ENCODE data around the gene GOLGA6L10.
"Not testable (repeated sequence)": the region's sequence is repeated elsewhere in the genome, so short reads cannot be mapped to it uniquely, and the experiment has no call there.

Gene GOLGA6L10

GRCh38 chr15:82349375-82349774 lies at the start of gene GOLGA6L10:
TSS of gene GOLGA6L10 (minus strand) at chr15:82349475. CDS start at chr15:82349375, 100 bp downstream.
- not testable (repeated sequence) for DNase-seq

GRCh38 chr15:82398785-82399184 lies 49.5 kb upstream of the GOLGA6L10 start:
- DNase-seq = no peak

GRCh38 chr15:82397817-82398216 lies 48.5 kb upstream of the GOLGA6L10 start:
- no peak for DNase-seq

- not testable (repeated sequence) for DNase-seq
Observed at GRCh38 chr15:82395788-82396187, 46.5 kb upstream of the GOLGA6L10 start.

GRCh38 chr15:82393671-82394070 lies 44.4 kb upstream of the GOLGA6L10 start:
- no peak for DNase-seq

- DNase-seq = not testable (repeated sequence)
Observed at GRCh38 chr15:82392077-82392476, 42.8 kb upstream of the GOLGA6L10 start.

GRCh38 chr15:82390152-82390551 lies 40.9 kb upstream of the GOLGA6L10 start:
- DNase-seq = not testable (repeated sequence)

GRCh38 chr15:82387209-82387608 lies 37.9 kb upstream of the GOLGA6L10 start:
- DNase-seq = not testable (repeated sequence)

GRCh38 chr15:82381330-82381955 lies 32.2 kb upstream of the GOLGA6L10 start:
- not testable (repeated sequence) for DNase-seq

- DNase-seq = not testable (repeated sequence)
Observed at GRCh38 chr15:82379552-82379951, 30.3 kb upstream of the GOLGA6L10 start.

- DNase-seq = not testable (repeated sequence)
Observed at GRCh38 chr15:82373661-82374060, 24.4 kb upstream of the GOLGA6L10 start.

- no peak for DNase-seq
Observed at GRCh38 chr15:82371656-82372055, 22.4 kb upstream of the GOLGA6L10 start.

GRCh38 chr15:82367790-82368189 lies 18.5 kb upstream of the GOLGA6L10 start:
- not testable (repeated sequence) for DNase-seq

GRCh38 chr15:82365692-82366323 lies 16.5 kb upstream of the GOLGA6L10 start:
- DNase-seq = not testable (repeated sequence)

- DNase-seq = not testable (repeated sequence)
Observed at GRCh38 chr15:82364548-82364947, 15.3 kb upstream of the GOLGA6L10 start.

GRCh38 chr15:82362790-82363189 lies 13.5 kb upstream of the GOLGA6L10 start:
- not testable (repeated sequence) for DNase-seq

GRCh38 chr15:82360618-82361017 lies 11.3 kb upstream of the GOLGA6L10 start:
- DNase-seq = not testable (repeated sequence)

- not testable (repeated sequence) for DNase-seq
Observed at GRCh38 chr15:82355055-82355454, 5.8 kb upstream of the GOLGA6L10 start.

- not testable (repeated sequence) for DNase-seq
Observed at GRCh38 chr15:82354546-82354945, 5.3 kb upstream of the GOLGA6L10 start.

- DNase-seq = not testable (repeated sequence)
Observed at GRCh38 chr15:82347645-82348044, 1.6 kb downstream of the GOLGA6L10 start.

GRCh38 chr15:82345176-82345575 lies 4.1 kb downstream of the GOLGA6L10 start:
- not testable (repeated sequence) for DNase-seq

- DNase-seq = not testable (repeated sequence)
Observed at GRCh38 chr15:82344421-82344820, 4.9 kb downstream of the GOLGA6L10 start.

- DNase-seq = not testable (repeated sequence)
Observed at GRCh38 chr15:82343851-82344250, 5.4 kb downstream of the GOLGA6L10 start.

GRCh38 chr15:82342632-82343374 lies 6.5 kb downstream of the GOLGA6L10 start:
- DNase-seq = not testable (repeated sequence)
